ENCODE results near the gene VPS18.

DNA sequence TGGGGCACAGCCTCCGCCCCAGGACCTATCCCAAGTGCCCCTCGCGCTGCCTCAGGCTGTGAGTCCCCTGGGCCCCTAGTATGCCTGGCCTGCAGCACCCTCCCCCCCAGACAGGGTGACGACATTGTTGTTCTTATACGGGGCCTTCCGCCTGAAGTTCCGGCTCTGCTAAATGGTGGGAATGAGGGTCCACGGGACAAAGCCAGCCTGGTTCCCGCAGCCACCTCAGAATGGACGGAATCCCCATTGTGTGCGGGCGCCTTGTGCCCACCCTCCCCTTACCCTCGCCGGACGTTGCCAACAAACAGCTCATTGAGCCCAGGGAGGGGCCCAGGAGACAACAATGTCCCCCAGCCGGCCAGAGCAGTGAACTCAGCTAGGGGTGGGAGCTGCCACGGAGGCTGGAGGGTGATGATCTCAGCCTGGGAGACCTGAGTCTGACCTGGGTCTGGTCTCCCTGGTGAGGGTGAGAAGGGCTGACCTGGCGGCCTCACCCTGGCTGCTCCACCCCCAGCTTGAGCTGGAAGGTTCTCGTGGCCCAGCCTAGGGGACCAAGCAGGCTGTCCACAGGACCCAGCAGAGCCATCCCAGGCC, 24.6 kb downstream of the VPS18 start:
- TF ChIP-seq MAX (IDR thresholded peaks at IDR 0.05; ENCODE audit: insufficient read depth, insufficient read length) (no peak), FOS (IDR thresholded peaks at IDR 0.05; ENCODE audit: borderline replicate concordance, insufficient read depth, low read length) (no peak), EZH2 (IDR thresholded peaks at IDR 0.05; ENCODE audit: borderline replicate concordance, low read depth, low read length, severe bottlenecking) (no peak), CTCF (IDR thresholded peaks at IDR 0.05; ENCODE audit: extremely low read depth in 1 of 2, insufficient read depth in 1 of 2, low read depth in 1 of 2, low read length in 2 of 2) (no peak), POLR2AphosphoS5 (IDR thresholded peaks at IDR 0.05; ENCODE audit: insufficient read depth, low read depth, low read length) (peak; percentile 6), GATA2 (IDR thresholded peaks at IDR 0.05; ENCODE audit: insufficient read depth, insufficient read length, low read depth, low read length) (no peak)

Measured in endothelial cell of umbilical vein (primary cell).